A673 (cell line): ENCODE measurements around the gene CCDC24. TPM values are rescaled to one million over a fixed set of nuclear protein-coding genes. Genes with fewer than 3 reads are reported as not detected.

ENCODE experiments used
- BruUV-seq: library from RNA; stranded (reverse); fragments of 400-500 nt; replicated peaks from 2 replicates; lab custom pipeline; 2021; lab: Mats Ljungman, UMichigan
- CTCF ChIA-PET: fragments of 300-600 bp; sonication (Branson Sonifier 250); formaldehyde crosslinking; loops from one replicate; lab custom pipeline; 2022; ENCODE audit warnings: antibody characterized with exemption; lab: Charles Lee
- POLR2A ChIA-PET: fragments of 300-600 bp; sonication (Branson Sonifier 250); formaldehyde crosslinking; loops from one replicate; lab custom pipeline; 2022; ENCODE audit warnings: antibody characterized with exemption; ENCODE audit not compliant: low non-redundant PET; lab: Charles Lee
- DNase-seq: peaks from one replicate; pipeline ENCODE4 v3.0.0-alpha.2; 2015; ENCODE audit warnings: low spot score
- H3K27ac ChIP-seq: fragments of 200-600 bp; sonication (generic); 2 replicates; pipeline ENCODE4 v1.5.1; 2016; ENCODE audit warnings: mixed run types, low read depth, mild to moderate bottlenecking, mixed read lengths, antibody characterized with exemption, low read length; ENCODE audit not compliant: poor library complexity, severe bottlenecking
- H3K27me3 ChIP-seq: fragments of 200-600 bp; sonication (generic); replicated peaks from 2 replicates; pipeline ENCODE4 v1.6.1; 2017; ENCODE audit warnings: mixed run types, low read depth, mild to moderate bottlenecking, mixed read lengths, antibody characterized with exemption, low read length; ENCODE audit not compliant: insufficient read depth, poor library complexity
- H3K36me3 ChIP-seq: fragments of 200-600 bp; sonication (generic); 2 replicates; pipeline ENCODE4 v1.6.1; 2016; ENCODE audit warnings: mixed run types, mild to moderate bottlenecking, mixed read lengths, antibody characterized with exemption, low read length; ENCODE audit not compliant: insufficient read depth, poor library complexity, severe bottlenecking
- H3K4me1 ChIP-seq: fragments of 200-600 bp; sonication (generic); 2 replicates; pipeline ENCODE4 v1.6.1; 2017; ENCODE audit warnings: mixed run types, mild to moderate bottlenecking, mixed read lengths, antibody characterized with exemption, low read length; ENCODE audit not compliant: insufficient read depth, poor library complexity, severe bottlenecking
- H3K4me3 ChIP-seq: fragments of 200-600 bp; sonication (generic); 2 replicates; pipeline ENCODE4 v1.5.1; 2016; ENCODE audit warnings: low read depth, mixed run types, mild to moderate bottlenecking, mixed read lengths, low read length; ENCODE audit not compliant: poor library complexity, severe bottlenecking
- H3K9me3 ChIP-seq: fragments of 200-600 bp; sonication (generic); 2 replicates; pipeline ENCODE4 v1.6.1; 2016; ENCODE audit warnings: mixed run types, low read depth, mild to moderate bottlenecking, mixed read lengths, antibody characterized with exemption, low read length; ENCODE audit not compliant: poor library complexity, severe bottlenecking
- CTCF ChIP-seq: fragments of 300-800, 200-600 bp; sonication (generic); conservative IDR thresholded peaks from 2 replicates; pipeline ENCODE4 v1.5.1; 2017; ENCODE audit warnings: low read depth, mild to moderate bottlenecking, antibody characterized with exemption, low read length, moderate library complexity, mixed read lengths
- EZH2 ChIP-seq: fragments of 200-600 bp; sonication (generic); IDR thresholded peaks from 2 replicates; pipeline ENCODE4 v1.6.1; 2017; ENCODE audit warnings: borderline replicate concordance, low read depth, mild to moderate bottlenecking, mixed read lengths, antibody characterized with exemption, low read length; ENCODE audit not compliant: poor library complexity, severe bottlenecking
- intact Hi-C: fragments of 100-400 bp; cut with micrococcal nuclease; formaldehyde crosslinking; loops from one replicate; pipeline ENCODE4 v1.10.0; 2022; ENCODE audit not compliant: unreplicated experiment
- total RNA-seq: library from RNA; stranded (reverse); gene quantifications from 2 replicates; pipeline ENCODE4 v1.2.3, GENCODE V29; 2021

Gene CCDC24
- total RNA-seq, 1 experiment from 2014 or later = 5.6 TPM

- CTCF ChIA-PET = interaction anchor here (0.5 kb wide), 1 partner anchor 216 kb away, joined by 4 read pairs; no protein-coding TSS in a partner anchor
- TF ChIP-seq EZH2 (no peak), CTCF (no peak)
Measured at GRCh38 chr1:43983253-43983899, 8.0 kb upstream of the CCDC24 start.

GRCh38 chr1:43984855-43985254 lies 6.5 kb upstream of the CCDC24 start:
- Histone ChIP-seq H3K9me3 (no peaks in the 10 kb centered on the region), H3K27ac (no peak overlapping the region), H3K4me3 (no peak overlapping the region), H3K4me1 (no peaks in the 10 kb centered on the region), H3K27me3 (no peaks in the 10 kb centered on the region), H3K36me3 (peaks cover 30% of the 10 kb centered on the region)
- intact Hi-C loops = no loop called here
- no TSS peak for BruUV-seq
- TF ChIP-seq EZH2 = no peak
- no peak for TF ChIP-seq CTCF
- ChIA-PET CTCF (no interaction called here), POLR2A (no interaction called here)
- DNase-seq = no peak

More at GRCh38 chr1:43983253-43983899, 8.0 kb upstream of the CCDC24 start:
- no TSS peak for BruUV-seq
- H3K27ac ChIP-seq = no peak overlapping the region
- POLR2A ChIA-PET = interaction anchor here (0.6 kb wide), 1 partner anchor 47 kb away, joined by 6 read pairs; no protein-coding TSS in a partner anchor
- peaks cover 4% of the 10 kb centered on the region for H3K4me1 ChIP-seq
- peaks cover 30% of the 10 kb centered on the region for H3K36me3 ChIP-seq
- intact Hi-C loops = no loop called here
- H3K9me3 ChIP-seq = no peaks in the 10 kb centered on the region
- no peak for DNase-seq
- no peak overlapping the region for H3K4me3 ChIP-seq
- H3K27me3 ChIP-seq = no peaks in the 10 kb centered on the region

DNA sequence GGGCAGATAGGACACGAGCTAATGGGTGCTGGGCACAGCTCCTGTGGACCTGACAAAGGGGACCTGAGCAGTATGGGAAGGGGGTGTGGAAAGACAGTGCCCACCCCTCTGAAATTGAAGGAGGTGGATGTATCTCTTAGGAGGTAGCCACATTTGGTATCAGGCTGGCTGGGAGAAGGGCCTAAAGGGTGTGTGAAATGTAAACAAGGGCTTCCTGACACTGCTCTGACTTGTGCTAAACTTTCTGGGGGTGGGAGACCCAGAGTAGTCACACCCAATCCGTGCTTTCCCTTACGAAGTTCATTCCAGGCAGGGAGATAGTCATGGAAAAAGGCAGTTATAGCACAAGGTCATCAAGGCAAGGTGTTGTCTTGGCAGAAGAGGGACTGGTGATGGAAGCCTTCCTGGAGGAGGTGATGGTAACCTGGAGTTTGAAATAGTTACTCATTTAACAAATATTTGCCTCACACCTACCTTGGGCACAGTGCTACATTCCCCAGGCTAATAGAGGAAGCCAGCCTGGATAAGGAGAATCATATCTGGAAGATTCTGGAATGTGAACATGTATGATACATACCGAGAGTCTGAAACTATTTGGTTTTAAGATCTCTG lies 5.3 kb upstream of the CCDC24 start:
- Histone ChIP-seq H3K9me3 (no peaks in the 10 kb centered on the region), H3K27me3 (no peaks in the 10 kb centered on the region), H3K36me3 (peaks cover 29% of the 10 kb centered on the region), H3K4me3 (no peak overlapping the region), H3K4me1 (peaks cover 6% of the 10 kb centered on the region), H3K27ac (no peak overlapping the region)
- no TSS peak for BruUV-seq
- no peak for DNase-seq
- POLR2A ChIA-PET = no interaction called here
- TF ChIP-seq EZH2 (no peak), CTCF (no peak)
- intact Hi-C loops = no loop called here
- CTCF ChIA-PET = interaction anchor here (0.6 kb wide), 1 partner anchor 651 kb away, joined by 4 read pairs; no protein-coding TSS in a partner anchor
